GM12801 (cell line): Measurements from ENCODE around the gene MSI2.

Experiments used
- CTCF ChIP-seq: IDR thresholded peaks from one replicate; pipeline ENCODE4 v1.5.1; 2011; ENCODE audit warnings: control low read depth; ENCODE audit not compliant: insufficient read length; ENCODE audit errors: extremely low read depth

Gene MSI2

GRCh38 chr17:57424777-57425188, 168.5 kb downstream of the MSI2 start:
- no peak for TF ChIP-seq CTCF

GRCh38 chr17:57425431-57425830, 169.1 kb downstream of the MSI2 start:
- TF ChIP-seq CTCF: no peak

GRCh38 chr17:57425903-57426880, 169.9 kb downstream of the MSI2 start:
- TF ChIP-seq CTCF: no peak

- no peak for TF ChIP-seq CTCF
Measured at GRCh38 chr17:57429966-57430365, 173.6 kb downstream of the MSI2 start.

- TF ChIP-seq CTCF: no peak
Measured at GRCh38 chr17:57431415-57431814, 175.1 kb downstream of the MSI2 start.

GRCh38 chr17:57432507-57433277, 176.4 kb downstream of the MSI2 start:
- TF ChIP-seq CTCF: no peak

- TF ChIP-seq CTCF: no peak
Measured at GRCh38 chr17:57433452-57433851, 177.1 kb downstream of the MSI2 start.
